Right lobe of liver (tissue), 4 donors: ENCODE results near the gene GDI1.
"Not testable (repeated sequence)": the region's sequence is repeated elsewhere in the genome, so short reads cannot be mapped to it uniquely, and the experiment has no call there.

Source experiments
- CTCF ChIP-seq, 4 donors: fragments of 200-600 bp in 3 of 4; fragments of 450-650 bp in 1 of 4; IDR thresholded peaks; one replicate each; pipeline versions ENCODE4 v1.5.1 to v1.8.0; 2016 to 2022; ENCODE audit warnings: antibody characterized with exemption in 4 of 4, mild to moderate bottlenecking in 2 of 4
- POLR2A ChIP-seq: fragments of 450-650 bp; IDR thresholded peaks from one replicate; pipeline ENCODE4 v1.6.1; 2017; ENCODE audit warnings: antibody characterized with exemption, mild to moderate bottlenecking
- donor health status: DM: no; HTN: no; CAD: no.
- donor health status: DM: no; HTN: no; CAD: no.
- donor health status: DM: no; HTN: yes; CAD: no.

GRCh38 chrX:154396363-154396762 lies 40.6 kb upstream of the GDI1 start:
- not testable (repeated sequence) for TF ChIP-seq CTCF (IDR thresholded peaks at IDR 0.05); POLR2A
